ENCODE measurements around the gene MANF. TPM values are rescaled to one million over a fixed set of nuclear protein-coding genes. Genes with fewer than 3 reads are reported as not detected.

MANF gene
- total RNA-seq, 6 experiments from 2014 or later: 60.9 to 128 (median 81.8) TPM

DNA sequence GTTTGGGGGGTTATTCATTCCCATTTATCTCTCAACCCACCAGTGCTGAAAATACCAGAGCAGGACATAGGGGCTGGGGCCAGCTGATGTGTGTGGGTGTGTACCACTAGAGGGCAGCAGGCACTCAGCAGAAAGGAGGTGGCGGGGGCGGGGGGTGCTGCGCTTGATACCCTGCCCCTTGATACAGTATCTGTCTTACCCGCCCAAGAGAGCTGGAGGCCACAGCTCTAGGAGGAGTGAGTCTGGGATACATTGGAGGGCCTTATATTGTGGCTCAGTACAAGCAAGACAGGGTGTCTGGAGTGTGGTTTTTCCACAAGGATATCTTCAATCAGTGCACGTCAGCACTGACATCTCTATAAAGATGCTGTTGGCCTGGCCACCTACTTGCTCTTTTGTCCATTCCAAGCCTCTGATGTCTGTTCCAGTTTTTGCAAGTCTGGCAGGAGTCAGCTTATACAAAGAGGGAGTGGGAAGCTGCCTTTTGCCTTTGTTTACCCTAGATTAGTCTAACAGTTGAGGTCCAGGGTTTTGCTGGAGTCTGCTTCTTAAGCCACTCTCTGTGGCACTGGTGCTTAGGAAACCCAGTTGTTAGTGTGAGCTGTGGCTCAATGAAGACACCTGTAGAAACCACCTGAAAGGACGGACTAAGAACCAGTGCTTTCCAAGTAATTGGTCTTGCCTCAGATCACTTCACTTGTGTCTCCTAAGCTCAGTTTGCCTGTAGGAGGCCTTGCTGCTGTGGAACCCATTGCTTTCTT, 4.5 kb downstream of the MANF start:
- Histone ChIP-seq H3K4me1 (peaks cover 0 to 60% (median 23%) of the 10 kb centered on the region in 4 donors), H3K27ac (no peak overlapping the region), H3K9me3 (no peaks in the 10 kb centered on the region), H3K4me3 (no peak overlapping the region), H3K36me3 (peaks cover 0 to 34% (median 17%) of the 10 kb centered on the region in 4 donors), H3K27me3 (no peaks in the 10 kb centered on the region)
- peak; percentile 39 to 64 (median 63) for DNase-seq
- 44% methylated on average over 6 of the region's 6 CpGs for WGBS (ENCODE audit: insufficient coverage, low coverage, low lambda C conversion rate, missing lambda C conversion rate)
- no peak for ATAC-seq
- intact Hi-C loops (cut with DNase I): loop anchor here (10.0 kb wide), 2 partner anchors 105 to 115 kb away; partner anchors contain the start of gene DCAF1 (in 1 of the 2)
- TF ChIP-seq POLR2A (IDR thresholded peaks at IDR 0.05) (no peak), CTCF (IDR thresholded peaks at IDR 0.05) (peak; percentile 45 to 69 (median 62))

DNA sequence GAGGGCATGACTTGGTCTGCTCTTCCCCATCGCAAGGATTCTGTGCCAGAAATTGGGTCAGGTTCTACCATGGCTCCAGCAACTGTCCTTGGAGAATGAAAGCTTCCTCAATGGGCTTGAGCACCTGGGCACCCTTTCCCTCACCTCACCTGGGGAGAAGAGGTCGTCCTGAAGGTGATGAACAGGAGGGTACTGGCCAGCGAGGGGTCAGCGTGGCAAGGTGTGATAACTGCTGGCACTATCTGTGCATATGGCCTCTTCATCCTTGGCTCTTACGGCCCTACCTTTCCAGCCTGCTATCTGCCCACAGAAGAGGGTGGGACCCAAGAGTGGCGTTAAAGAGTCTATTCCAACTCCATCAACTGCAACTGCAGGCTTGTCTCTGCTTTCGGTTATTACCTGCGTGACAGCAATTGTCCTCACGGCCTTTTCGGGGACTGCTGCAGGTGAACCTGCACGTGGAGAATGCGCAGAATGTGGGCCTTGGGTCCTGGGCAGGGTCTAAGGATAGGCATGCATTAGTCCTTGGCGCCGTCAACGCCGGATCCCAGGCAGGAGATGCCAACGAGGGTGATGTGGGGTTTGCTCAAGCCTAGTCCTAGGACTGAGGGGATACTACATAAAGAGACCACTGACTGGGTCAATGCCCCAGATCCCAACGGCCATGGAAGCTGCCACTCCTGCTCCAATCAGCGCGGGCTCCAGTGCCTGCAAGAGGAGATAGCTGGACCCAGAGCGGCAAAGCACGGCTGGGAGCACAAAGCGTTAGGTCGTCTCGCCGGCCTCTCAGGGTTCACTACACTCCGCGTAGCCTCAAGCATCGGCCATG, 5.4 kb downstream of the MANF start:
- DNase-seq (no peak), ATAC-seq (no peak)
- H3K4me3 ChIP-seq: peak overlapping the region; percentile 21 to 82 (median 77)
- peak overlapping the region in 1 of 3 donors; percentile 30 for H3K27ac ChIP-seq
- intact Hi-C loops (cut with DNase I): loop anchor here (10.0 kb wide), 2 partner anchors 104 to 114 kb away; partner anchors contain the start of gene DCAF1 (in 1 of the 2)
- 65% methylated on average over 11 of the region's 29 CpGs for WGBS (ENCODE audit: insufficient coverage, low coverage, low lambda C conversion rate, missing lambda C conversion rate)
- no peak for TF ChIP-seq CTCF (IDR thresholded peaks at IDR 0.05)
- H3K27me3 ChIP-seq: no peaks in the 10 kb centered on the region
- no peaks in the 10 kb centered on the region for H3K9me3 ChIP-seq
- peaks cover 0 to 34% (median 19%) of the 10 kb centered on the region in 4 donors for H3K36me3 ChIP-seq
- peaks cover 0 to 60% (median 23%) of the 10 kb centered on the region in 4 donors for H3K4me1 ChIP-seq

DNA sequence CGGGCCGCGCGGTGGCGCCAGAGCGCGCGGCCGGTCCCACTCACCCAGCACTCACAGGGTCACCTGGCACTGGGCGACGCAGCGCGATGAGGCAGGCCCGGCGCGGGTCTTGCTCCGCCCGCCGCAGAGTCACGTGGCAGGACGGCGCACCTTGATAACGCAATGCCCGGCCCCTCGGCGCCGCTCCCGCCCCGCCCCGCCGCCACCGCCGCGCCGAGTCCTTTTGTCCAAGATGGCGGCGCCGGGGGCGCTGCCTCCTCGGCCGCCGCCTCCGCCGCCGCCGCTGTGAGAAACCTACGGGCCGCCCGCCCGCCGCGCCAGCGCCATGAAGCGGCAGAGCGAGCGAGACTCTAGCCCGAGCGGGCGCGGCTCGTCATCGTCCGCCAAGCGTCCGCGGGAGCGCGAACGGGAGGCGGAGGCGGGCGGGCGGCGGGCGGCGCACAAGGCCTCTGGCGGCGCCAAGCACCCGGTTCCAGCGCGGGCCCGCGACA, 6.0 kb downstream of the MANF start, which contains the start of gene RBM15B:
Gene RBM15B (plus strand): TSS at position 211 of the 491 bp plus-strand sequence. CDS start 115 bp downstream, at position 326.
- Histone ChIP-seq H3K4me1 (peaks cover 0 to 57% (median 23%) of the 10 kb centered on the region in 4 donors), H3K9me3 (no peaks in the 10 kb centered on the region), H3K27ac (peak within 1 kb of the TSS; percentile 36 to 78 (median 76)), H3K36me3 (peaks cover 0 to 38% (median 22%) of the 10 kb centered on the region in 4 donors), H3K4me3 (peak within 1 kb of the TSS; percentile 63 to 82 (median 77)), H3K27me3 (no peaks in the 10 kb centered on the region)
- TF ChIP-seq POLR2A (IDR thresholded peaks at IDR 0.05) (peak; percentile 80), CTCF (IDR thresholded peaks at IDR 0.05) (peak; percentile 82 to 96 (median 95))
- DNase-seq: peak; percentile 99
- peak; percentile 93 to 98 (median 96) for ATAC-seq
- WGBS (ENCODE audit: insufficient coverage, low coverage, low lambda C conversion rate, missing lambda C conversion rate): 0% methylated on average over 4 of the region's 83 CpGs
- intact Hi-C loops (cut with DNase I): loop anchor here (10.0 kb wide), 2 partner anchors 104 to 114 kb away; partner anchors contain the start of gene DCAF1 (in 1 of the 2)
